ENCODE measurements around the gene DLG2. TPM values are rescaled to one million over a fixed set of nuclear protein-coding genes. Genes with fewer than 3 reads are reported as not detected.

Gene DLG2
- total RNA-seq, 4 donors from 2014 or later: 1.3 to 4.7 (median 2.4) TPM

GRCh38 chr11:83871054-83871453, 1756.1 kb downstream of the DLG2 start:
- Histone ChIP-seq H3K27me3 (no peaks in the 10 kb centered on the region), H3K27ac (no peak overlapping the region), H3K4me3 (no peak overlapping the region), H3K36me3 (no peaks in the 10 kb centered on the region), H3K4me1 (no peaks in the 10 kb centered on the region), H3K9me3 (no peaks in the 10 kb centered on the region)
- in situ Hi-C loops (cut with MboI; ENCODE audit: low sequenced_read_pairs in 4 of 4): no loop called here
- no peak for ATAC-seq
- TF ChIP-seq, protein P1, sequence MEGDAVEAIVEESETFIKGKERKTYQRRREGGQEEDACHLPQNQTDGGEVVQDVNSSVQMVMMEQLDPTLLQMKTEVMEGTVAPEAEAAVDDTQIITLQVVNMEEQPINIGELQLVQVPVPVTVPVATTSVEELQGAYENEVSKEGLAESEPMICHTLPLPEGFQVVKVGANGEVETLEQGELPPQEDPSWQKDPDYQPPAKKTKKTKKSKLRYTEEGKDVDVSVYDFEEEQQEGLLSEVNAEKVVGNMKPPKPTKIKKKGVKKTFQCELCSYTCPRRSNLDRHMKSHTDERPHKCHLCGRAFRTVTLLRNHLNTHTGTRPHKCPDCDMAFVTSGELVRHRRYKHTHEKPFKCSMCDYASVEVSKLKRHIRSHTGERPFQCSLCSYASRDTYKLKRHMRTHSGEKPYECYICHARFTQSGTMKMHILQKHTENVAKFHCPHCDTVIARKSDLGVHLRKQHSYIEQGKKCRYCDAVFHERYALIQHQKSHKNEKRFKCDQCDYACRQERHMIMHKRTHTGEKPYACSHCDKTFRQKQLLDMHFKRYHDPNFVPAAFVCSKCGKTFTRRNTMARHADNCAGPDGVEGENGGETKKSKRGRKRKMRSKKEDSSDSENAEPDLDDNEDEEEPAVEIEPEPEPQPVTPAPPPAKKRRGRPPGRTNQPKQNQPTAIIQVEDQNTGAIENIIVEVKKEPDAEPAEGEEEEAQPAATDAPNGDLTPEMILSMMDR (IDR thresholded peaks at IDR 0.05 in 4 of 5, conservative IDR thresholded peaks at IDR 0.05 in 1 of 5): no peak
- no peak for TF ChIP-seq POLR2A (IDR thresholded peaks at IDR 0.05)
- no peak for DNase-seq
- intact Hi-C loops (cut with DNase I; ENCODE audit: low total_unique reads): no loop called here

DNA sequence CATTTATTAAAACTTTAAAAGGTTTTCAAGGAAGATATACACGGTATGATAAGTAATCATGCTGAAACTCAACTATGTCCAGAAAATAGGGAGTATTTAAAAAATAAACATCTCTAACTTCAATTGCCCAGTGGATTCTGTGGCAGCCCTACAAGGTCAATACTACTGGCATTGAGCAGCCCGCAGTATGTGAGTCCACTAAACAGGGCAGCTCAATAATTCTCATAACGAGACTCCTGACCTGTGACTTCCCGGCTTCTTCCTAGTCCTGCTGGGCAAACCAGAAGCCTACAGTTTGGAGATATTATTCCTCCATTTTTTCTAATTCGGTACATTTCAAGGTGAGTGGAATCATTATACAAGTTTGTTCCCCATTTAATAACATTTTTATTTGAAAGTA, 1760.5 kb downstream of the DLG2 start:
- intact Hi-C loops (cut with DNase I; ENCODE audit: low total_unique reads) (no loop called here), in situ Hi-C loops (cut with MboI; ENCODE audit: low sequenced_read_pairs in 4 of 4) (no loop called here)
- H3K4me1 ChIP-seq: no peaks in the 10 kb centered on the region
- ATAC-seq: no peak
- no peak overlapping the region for H3K27ac ChIP-seq
- TF ChIP-seq, protein P1 (IDR thresholded peaks at IDR 0.05 in 4 of 5, conservative IDR thresholded peaks at IDR 0.05 in 1 of 5): no peak
- no peak for TF ChIP-seq POLR2A (IDR thresholded peaks at IDR 0.05)
- no peaks in the 10 kb centered on the region for H3K36me3 ChIP-seq
- no peaks in the 10 kb centered on the region for H3K27me3 ChIP-seq
- DNase-seq: no peak
- no peaks in the 10 kb centered on the region for H3K9me3 ChIP-seq
- no peak overlapping the region for H3K4me3 ChIP-seq

GRCh38 chr11:83865636-83866461, 1761.3 kb downstream of the DLG2 start:
- in situ Hi-C loops (cut with MboI; ENCODE audit: low sequenced_read_pairs in 4 of 4): no loop called here
- peak in 1 of 2 donors; percentile 16 for ATAC-seq
- H3K4me3 ChIP-seq: no peak overlapping the region

GRCh38 chr11:83864412-83865057, 1762.6 kb downstream of the DLG2 start:
- Histone ChIP-seq H3K27me3 (no peaks in the 10 kb centered on the region), H3K27ac (no peak overlapping the region), H3K4me1 (no peaks in the 10 kb centered on the region), H3K4me3 (no peak overlapping the region), H3K9me3 (no peaks in the 10 kb centered on the region), H3K36me3 (no peaks in the 10 kb centered on the region)
- no peak for ATAC-seq
- intact Hi-C loops (cut with DNase I; ENCODE audit: low total_unique reads) (no loop called here), in situ Hi-C loops (cut with MboI; ENCODE audit: low sequenced_read_pairs in 4 of 4) (no loop called here)
- no peak for DNase-seq
- TF ChIP-seq, protein P1 (IDR thresholded peaks at IDR 0.05 in 4 of 5, conservative IDR thresholded peaks at IDR 0.05 in 1 of 5): no peak
- no peak for TF ChIP-seq POLR2A (IDR thresholded peaks at IDR 0.05)

More at GRCh38 chr11:83865636-83866461, 1761.3 kb downstream of the DLG2 start:
- intact Hi-C loops (cut with DNase I; ENCODE audit: low total_unique reads): no loop called here
- no peaks in the 10 kb centered on the region for H3K27me3 ChIP-seq
- H3K27ac ChIP-seq: no peak overlapping the region
- DNase-seq: no peak
- TF ChIP-seq POLR2A (IDR thresholded peaks at IDR 0.05): no peak
- TF ChIP-seq, protein P1 (IDR thresholded peaks at IDR 0.05 in 4 of 5, conservative IDR thresholded peaks at IDR 0.05 in 1 of 5): no peak
- H3K36me3 ChIP-seq: no peaks in the 10 kb centered on the region
- no peaks in the 10 kb centered on the region for H3K9me3 ChIP-seq
- no peaks in the 10 kb centered on the region for H3K4me1 ChIP-seq
